ENCODE results near the gene POPDC3. TPM values are rescaled to one million over a fixed set of nuclear protein-coding genes. Genes with fewer than 3 reads are reported as not detected.
"Not testable (repeated sequence)": the region's sequence is repeated elsewhere in the genome, so short reads cannot be mapped to it uniquely, and the experiment has no call there.

POPDC3 gene
- total and polyA plus RNA-seq, 7 donors: 0.32 to 3.5 (median 0.71) TPM; not detected in 2

- no peak overlapping the region for H3K27ac ChIP-seq
- TF ChIP-seq POLR2A (IDR thresholded peaks at IDR 0.05) (no peak), CTCF (IDR thresholded peaks at IDR 0.05) (no peak), POLR2AphosphoS5 (IDR thresholded peaks at IDR 0.05) (no peak), EP300 (IDR thresholded peaks at IDR 0.05) (no peak)
- no peaks in the 10 kb centered on the region for H3K9me3 ChIP-seq
- DNase-seq: no peak
- peaks cover 6 to 40% (median 21%) of the 10 kb centered on the region in 3 donors for H3K27me3 ChIP-seq
- 96 to 97% methylated on average over 2 of the region's 2 CpGs for WGBS, 2 donors
- H3K36me3 ChIP-seq: no peaks in the 10 kb centered on the region
- no peak overlapping the region for H3K4me3 ChIP-seq
- intact Hi-C loops (cut with DNase I): no loop called here
- peaks cover 0 to 9% (median 6%) of the 10 kb centered on the region in 4 donors for H3K4me1 ChIP-seq
These were observed 2.3 kb downstream of the POPDC3 start for GRCh38 chr6:105177556-105177955.

- intact Hi-C loops (cut with DNase I): no loop called here
These were observed 5.3 kb downstream of the POPDC3 start for GRCh38 chr6:105174512-105174911.

GRCh38 chr6:105172515-105172914 lies 7.3 kb downstream of the POPDC3 start:
- H3K27ac ChIP-seq; DNase-seq; intact Hi-C loops (cut with DNase I); H3K4me3 ChIP-seq; H3K36me3 ChIP-seq; H3K27me3 ChIP-seq; H3K4me1 ChIP-seq; H3K9me3 ChIP-seq: not testable (repeated sequence)
- 94 to 95% methylated on average over 3 to 4 of the region's 4 CpGs for WGBS, 2 donors

More at GRCh38 chr6:105174512-105174911, 5.3 kb downstream of the POPDC3 start:
- H3K36me3 ChIP-seq: no peaks in the 10 kb centered on the region
- TF ChIP-seq POLR2A (IDR thresholded peaks at IDR 0.05) (no peak), EP300 (IDR thresholded peaks at IDR 0.05) (no peak)
- peaks cover 0 to 4% (median 3%) of the 10 kb centered on the region in 4 donors for H3K4me1 ChIP-seq
- no peak for DNase-seq
- no peaks in the 10 kb centered on the region for H3K9me3 ChIP-seq
- no peak overlapping the region for H3K4me3 ChIP-seq
- H3K27me3 ChIP-seq: peaks cover 4 to 16% (median 5%) of the 10 kb centered on the region in 3 donors
- H3K27ac ChIP-seq: no peak overlapping the region
- 27 to 75% methylated on average over 6 of the region's 6 CpGs for WGBS, 2 donors

- Histone ChIP-seq H3K4me1 (no peaks in the 10 kb centered on the region), H3K9me3 (no peaks in the 10 kb centered on the region), H3K27ac (no peak overlapping the region), H3K36me3 (no peaks in the 10 kb centered on the region), H3K4me3 (no peak overlapping the region), H3K27me3 (no peaks in the 10 kb centered on the region)
- TF ChIP-seq EP300 (IDR thresholded peaks at IDR 0.05): no peak
- TF ChIP-seq CTCF (IDR thresholded peaks at IDR 0.05): no peak
- TF ChIP-seq POLR2AphosphoS5 (IDR thresholded peaks at IDR 0.05): no peak
- TF ChIP-seq POLR2A (IDR thresholded peaks at IDR 0.05): no peak
- intact Hi-C loops (cut with DNase I): no loop called here
- no peak for DNase-seq
- 0 to 27% methylated on average over 1 of the region's 1 CpG for WGBS, 2 donors
These were observed 9.8 kb downstream of the POPDC3 start for GRCh38 chr6:105170059-105170458.

- intact Hi-C loops (cut with DNase I): no loop called here
- H3K27ac ChIP-seq: no peak overlapping the region
- H3K4me1 ChIP-seq: no peaks in the 10 kb centered on the region
- H3K36me3 ChIP-seq: no peaks in the 10 kb centered on the region
- no peak overlapping the region for H3K4me3 ChIP-seq
- DNase-seq: no peak
- no peaks in the 10 kb centered on the region for H3K27me3 ChIP-seq
- H3K9me3 ChIP-seq: no peaks in the 10 kb centered on the region
- no peak for TF ChIP-seq CTCF (IDR thresholded peaks at IDR 0.05)
- no peak for TF ChIP-seq EP300 (IDR thresholded peaks at IDR 0.05)
- TF ChIP-seq POLR2AphosphoS5 (IDR thresholded peaks at IDR 0.05): no peak
- no peak for TF ChIP-seq POLR2A (IDR thresholded peaks at IDR 0.05)
These were observed 11.9 kb downstream of the POPDC3 start for GRCh38 chr6:105167914-105168313.

- Histone ChIP-seq H3K4me3 (no peak overlapping the region), H3K4me1 (no peaks in the 10 kb centered on the region), H3K27me3 (no peaks in the 10 kb centered on the region), H3K9me3 (no peaks in the 10 kb centered on the region), H3K36me3 (no peaks in the 10 kb centered on the region), H3K27ac (no peak overlapping the region)
- intact Hi-C loops (cut with DNase I): no loop called here
- WGBS, 2 donors: 61 to 69% methylated on average over 2 of the region's 2 CpGs
- TF ChIP-seq POLR2AphosphoS5 (IDR thresholded peaks at IDR 0.05): no peak
- no peak for TF ChIP-seq POLR2A (IDR thresholded peaks at IDR 0.05)
- no peak for TF ChIP-seq CTCF (IDR thresholded peaks at IDR 0.05)
- no peak for TF ChIP-seq EP300 (IDR thresholded peaks at IDR 0.05)
- no peak for DNase-seq
These were observed 15.4 kb downstream of the POPDC3 start for GRCh38 chr6:105164418-105164817.
